ENCODE measurements around the gene SBF2.
"Not testable (repeated sequence)": the region's sequence is repeated elsewhere in the genome, so short reads cannot be mapped to it uniquely, and the experiment has no call there.

Gene SBF2

DNA sequence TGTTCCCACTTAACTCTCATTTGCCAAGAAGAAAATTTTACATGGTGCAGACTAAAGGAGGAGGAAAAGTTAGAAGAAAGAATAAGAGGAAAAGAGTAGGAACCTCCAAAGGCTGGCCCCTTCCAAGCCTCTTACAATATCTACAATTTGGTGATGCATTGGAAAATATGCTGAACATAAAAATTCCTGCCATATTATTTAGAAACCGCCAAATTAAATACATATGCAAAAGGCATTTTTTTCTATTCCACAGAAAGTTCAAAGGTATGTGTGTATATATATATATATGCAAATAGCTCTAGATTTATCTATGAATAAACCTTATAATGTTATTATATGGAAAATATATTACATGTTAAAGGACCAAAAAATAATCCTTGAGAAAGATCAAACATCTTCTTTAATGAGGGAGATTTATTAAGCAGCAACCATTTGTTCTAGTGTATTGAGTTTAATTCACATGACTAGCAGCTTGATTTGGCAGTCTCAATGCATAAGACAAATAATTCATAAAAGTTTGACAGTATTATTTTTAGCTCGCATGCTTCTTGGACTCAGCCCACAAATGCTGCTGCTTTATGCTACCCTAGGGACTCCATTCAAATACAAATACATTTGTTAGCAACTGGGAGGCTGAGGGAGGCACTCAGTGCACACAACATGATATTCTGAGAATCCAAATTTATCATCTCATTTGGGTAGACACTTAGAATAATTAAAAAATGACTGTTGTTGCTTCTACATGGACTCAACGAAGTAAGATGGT is 184.9 kb downstream of the SBF2 start:
- no peak for DNase-seq

GRCh38 chr11:10107497-10107896 is 186.5 kb downstream of the SBF2 start:
- DNase-seq = no peak

DNA sequence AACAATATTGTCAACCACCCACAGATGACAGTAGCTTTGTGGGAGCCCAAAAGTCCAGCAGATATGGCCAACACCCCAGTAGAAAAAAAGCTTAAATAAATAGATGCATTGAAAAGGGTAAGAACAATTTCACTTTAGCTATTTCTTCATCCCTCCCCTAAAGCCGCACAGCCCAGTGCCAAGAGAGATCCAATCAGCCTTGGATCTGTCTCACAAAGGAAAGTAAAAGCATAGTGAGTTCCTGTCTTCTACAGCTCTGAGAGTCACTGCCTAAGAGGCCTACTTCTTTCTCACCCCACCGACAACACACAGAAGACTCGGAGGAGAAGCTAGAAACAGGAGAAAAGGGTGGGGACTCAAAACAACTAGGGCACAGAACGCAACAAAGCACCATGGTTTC is 196.4 kb downstream of the SBF2 start:
- no peak for DNase-seq

DNA sequence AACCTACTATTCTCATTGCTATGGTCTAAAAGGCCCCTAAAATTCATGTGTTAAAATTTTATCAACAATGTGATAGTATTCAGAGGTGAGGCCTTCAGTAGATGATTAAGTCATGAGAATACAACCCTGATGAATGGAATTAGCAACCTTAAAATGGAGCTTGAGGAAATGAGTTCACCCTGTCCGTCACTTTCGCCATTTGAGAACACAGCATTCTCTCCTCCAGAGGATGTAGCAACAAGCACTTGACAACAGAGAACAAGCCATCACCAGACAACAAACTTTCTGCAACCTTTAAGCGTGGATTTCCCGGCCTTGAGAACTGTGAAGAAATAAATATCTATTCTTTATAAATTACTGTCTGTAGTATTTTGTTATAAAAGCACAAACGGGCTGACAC is 197.0 kb downstream of the SBF2 start:
- DNase-seq = no peak

GRCh38 chr11:10095412-10096208 is 198.4 kb downstream of the SBF2 start:
- no peak for DNase-seq

DNA sequence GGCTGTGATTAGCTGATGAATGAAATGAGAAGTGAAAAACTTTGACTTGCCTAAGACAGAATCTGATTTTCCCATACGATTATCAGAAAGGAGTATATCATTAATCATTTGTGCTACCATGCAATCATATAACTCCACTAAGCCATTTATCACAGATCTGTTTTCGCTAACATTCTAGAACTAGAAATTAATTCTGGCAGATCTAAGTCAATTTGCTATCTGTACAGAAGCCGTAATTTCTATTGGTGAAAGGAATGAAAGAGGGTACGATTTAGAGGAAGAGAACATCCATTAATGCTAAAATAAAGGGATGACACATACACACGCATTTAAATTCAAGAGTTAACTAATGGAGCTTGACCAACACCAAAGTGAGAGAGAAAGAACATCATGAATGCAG is 201.6 kb downstream of the SBF2 start:
- no peak for DNase-seq

- no peak for DNase-seq
These were observed 202.5 kb downstream of the SBF2 start for GRCh38 chr11:10091314-10092045.

GRCh38 chr11:10087923-10088225 is 206.1 kb downstream of the SBF2 start:
- not testable (repeated sequence) for DNase-seq

- DNase-seq = no peak
These were observed 206.7 kb downstream of the SBF2 start for GRCh38 chr11:10087186-10087922.

- DNase-seq = no peak
These were observed 213.9 kb downstream of the SBF2 start for GRCh38 chr11:10080138-10080537.

DNA sequence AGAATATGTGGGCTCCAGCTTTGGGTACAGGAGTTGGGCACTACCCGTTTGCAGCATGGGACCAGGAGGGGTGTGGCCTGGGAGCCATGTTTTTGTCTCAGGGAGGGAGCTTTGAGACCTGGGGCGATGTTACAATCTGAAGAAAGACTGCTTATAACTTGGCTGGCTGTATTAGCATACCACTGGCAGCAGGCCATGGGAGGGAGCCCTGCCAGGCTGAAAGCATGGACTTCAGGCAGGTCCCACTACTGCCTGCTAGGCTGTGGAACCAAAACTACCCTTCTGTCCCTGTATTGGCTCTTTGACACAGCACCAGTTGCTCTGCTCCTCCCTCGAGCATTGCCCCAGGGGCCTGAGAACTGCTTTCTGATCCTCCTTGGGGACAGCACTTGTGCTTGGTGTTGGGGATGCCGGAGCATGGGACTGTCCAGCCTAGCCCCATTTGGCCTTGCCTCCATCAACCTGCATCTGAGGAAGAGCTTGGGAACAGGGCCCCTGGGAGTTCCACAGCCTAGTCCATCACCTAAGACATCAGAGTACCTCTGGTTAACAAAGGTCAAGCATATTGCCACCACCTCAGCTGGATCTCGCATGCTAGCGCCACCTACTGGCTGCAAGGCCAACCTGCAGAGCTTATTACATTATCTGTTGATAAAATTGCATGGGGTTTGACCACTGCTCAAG is 217.4 kb downstream of the SBF2 start:
- peak; percentile 33 to 35 for DNase-seq

GRCh38 chr11:10075141-10075540 is 218.9 kb downstream of the SBF2 start:
- no peak for DNase-seq

- no peak for DNase-seq
These were observed 221.2 kb downstream of the SBF2 start for GRCh38 chr11:10072841-10073240.

DNA sequence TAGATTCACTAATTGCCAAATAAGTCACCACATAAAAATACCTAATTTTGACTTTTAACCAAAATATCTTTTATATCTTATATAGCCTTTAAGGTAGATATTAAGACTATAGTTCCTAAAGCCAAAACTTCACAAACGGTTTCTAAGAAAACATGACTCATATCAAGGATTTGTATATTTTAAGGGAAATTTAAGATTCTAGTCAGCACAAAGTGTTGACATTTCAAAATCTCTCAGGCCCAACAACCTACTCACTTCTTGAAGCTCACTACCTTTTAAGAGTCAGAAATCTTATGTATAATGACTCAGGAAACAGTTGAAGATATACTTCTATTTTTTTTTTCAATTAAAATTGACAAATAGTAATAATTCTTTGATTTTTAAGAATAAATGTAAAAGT is 221.9 kb downstream of the SBF2 start:
- DNase-seq = no peak

DNA sequence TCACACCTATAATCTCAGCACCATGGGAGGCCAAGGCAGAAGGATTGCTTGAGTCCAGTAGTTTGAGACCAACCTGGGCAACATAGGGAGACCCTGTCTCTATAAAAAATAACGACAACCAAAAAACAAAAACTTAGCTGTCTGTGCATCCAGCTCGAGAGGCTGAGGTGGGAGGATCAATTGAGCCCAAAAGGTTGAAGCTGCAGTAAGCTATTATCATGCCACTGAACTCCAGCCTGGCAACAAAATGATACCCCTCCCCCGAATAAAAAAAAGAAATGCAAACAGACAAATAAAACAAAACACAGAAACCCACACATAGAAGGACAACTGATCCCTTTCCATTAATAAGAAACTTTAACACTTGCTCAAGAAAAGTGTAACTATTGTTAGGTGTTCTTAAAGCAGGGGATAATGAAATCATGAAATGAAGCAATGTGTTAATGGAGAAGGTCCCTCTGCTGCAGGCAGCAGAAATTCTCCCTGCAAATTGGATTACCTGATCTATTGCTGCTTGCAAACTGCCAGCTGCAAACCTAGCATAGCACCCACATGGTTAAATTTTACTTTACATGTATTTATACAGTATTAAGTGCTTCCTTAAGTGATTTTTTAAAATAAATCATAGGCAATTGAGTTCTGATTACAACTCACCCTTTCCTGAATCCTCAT is 226.3 kb downstream of the SBF2 start:
- DNase-seq = no peak

- DNase-seq = no peak
These were observed 227.6 kb downstream of the SBF2 start for GRCh38 chr11:10066441-10066840.

DNA sequence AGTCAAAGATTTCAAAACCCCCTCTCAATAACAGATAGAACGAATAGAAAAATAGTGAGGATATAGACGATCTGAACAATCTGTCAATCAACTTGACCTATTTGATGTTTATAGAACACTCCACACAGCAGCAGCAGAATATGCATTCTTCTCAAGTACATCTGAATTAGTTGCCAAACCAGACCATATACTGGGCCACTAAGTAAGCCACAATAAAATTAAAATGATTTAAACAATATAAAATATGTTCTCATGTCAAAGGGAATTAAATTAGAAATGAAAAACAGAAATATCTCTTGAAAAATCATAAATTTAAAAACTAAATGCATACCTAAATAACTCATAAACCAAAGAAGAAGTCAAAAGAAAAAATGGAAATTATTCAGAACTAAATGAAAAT is 229.2 kb downstream of the SBF2 start:
- no peak for DNase-seq

DNA sequence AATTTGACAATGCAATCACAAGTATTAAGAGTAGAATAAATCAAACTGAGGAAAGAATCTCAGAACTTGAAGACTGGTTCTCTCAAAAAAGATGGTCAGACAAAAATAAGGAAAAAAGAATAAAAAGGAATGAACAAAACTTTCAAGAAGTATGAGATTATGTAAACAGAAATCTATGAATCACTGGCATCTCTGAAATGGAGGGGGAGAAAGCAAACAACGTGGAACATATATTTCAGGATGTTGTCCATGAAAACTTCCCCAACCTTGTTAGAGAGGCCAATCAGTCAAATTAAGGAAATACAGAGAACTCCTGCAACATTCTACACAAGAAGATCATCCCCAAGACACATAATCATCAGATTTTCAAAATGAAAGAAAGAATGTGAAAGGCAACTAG is 235.7 kb downstream of the SBF2 start:
- no peak for DNase-seq

- DNase-seq = no peak
These were observed 242.0 kb downstream of the SBF2 start for GRCh38 chr11:10051868-10052586.

GRCh38 chr11:10050561-10050960 is 243.5 kb downstream of the SBF2 start:
- no peak for DNase-seq

- DNase-seq = no peak
These were observed 244.3 kb downstream of the SBF2 start for GRCh38 chr11:10049756-10050155.

Data from stimulated activated CD4-positive, alpha-beta T cell treated with anti-CD3 and anti-CD28 coated beads, Interleukin-2, amount 100 ng/mL, for 48 hours (primary cell).